Astrocyte of the hippocampus (primary cell): ENCODE measurements around the gene SUPT5H.

Experiments
- DNase-seq: peaks from one replicate; pipeline ENCODE4 v3.0.0; 2011; ENCODE audit warnings: low read depth, low spot score

SUPT5H gene

DNA sequence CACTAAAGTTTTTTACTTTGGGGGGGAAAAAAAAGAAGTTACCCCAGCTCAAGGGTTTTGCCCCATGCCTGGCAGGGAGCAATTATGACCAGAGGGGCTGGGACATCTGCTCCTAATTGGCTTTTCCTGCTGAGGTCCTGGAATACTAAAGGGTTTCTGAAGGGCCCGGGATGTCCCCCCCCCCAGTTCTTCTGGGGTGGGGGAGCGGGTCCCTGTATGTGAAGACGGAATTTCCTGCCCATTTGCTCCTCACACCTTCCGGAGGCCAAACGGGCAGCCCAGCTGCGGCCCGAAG is 52.3 kb downstream of the SUPT5H start:
- DNase-seq = no peak

DNA sequence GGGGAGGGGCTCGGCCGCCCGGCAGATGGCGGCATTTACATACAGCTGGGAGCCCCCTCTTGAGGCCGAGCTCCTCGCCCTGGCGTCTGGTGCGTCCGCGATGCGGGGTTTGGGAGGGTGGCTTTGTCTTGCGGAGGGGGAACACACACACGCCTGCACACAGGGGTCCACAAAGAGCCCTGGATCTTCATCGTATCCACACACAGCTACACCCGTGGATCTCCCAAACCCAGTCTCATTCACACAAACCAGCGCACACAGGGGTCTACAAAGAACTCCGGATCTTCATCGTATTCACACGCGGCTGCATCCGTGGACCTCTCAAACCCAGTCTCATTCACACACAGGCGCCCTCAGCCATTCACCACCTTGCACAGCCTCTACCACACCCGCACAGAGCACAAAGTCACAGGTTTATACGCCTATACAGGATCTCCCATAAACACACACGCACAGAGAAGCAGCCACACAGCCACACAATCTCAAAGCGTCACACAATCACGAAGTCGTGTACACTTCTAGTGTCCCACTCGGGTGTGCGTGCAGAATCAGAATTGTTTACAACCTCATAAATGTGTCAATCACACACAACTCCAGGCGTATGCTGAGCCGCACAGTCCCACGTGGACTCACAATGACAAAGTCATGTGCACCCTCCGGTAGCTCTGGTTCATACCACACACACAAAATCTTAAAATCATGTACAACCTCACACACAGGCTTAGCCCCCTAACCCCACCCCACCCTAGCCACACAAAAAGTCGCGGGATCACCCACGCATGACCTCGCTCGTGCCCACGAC is 52.8 kb downstream of the SUPT5H start:
- peak; percentile 53 for DNase-seq

- DNase-seq = peak; percentile 48
Observed at GRCh38 chr19:39498798-39499642, 53.6 kb downstream of the SUPT5H start, which contains the start of gene DLL3. Gene DLL3, plus strand, starts transcription at chr19:39498947. Its CDS starts 28 bp downstream, at chr19:39498975.

- no peak for DNase-seq
Observed at GRCh38 chr19:39499932-39500331, 54.5 kb downstream of the SUPT5H start.

- no peak for DNase-seq
Observed at GRCh38 chr19:39500543-39500942, 55.2 kb downstream of the SUPT5H start.

GRCh38 chr19:39501340-39501739 is 56.0 kb downstream of the SUPT5H start:
- no peak for DNase-seq

- peak; percentile 84 for DNase-seq
Observed at GRCh38 chr19:39502640-39503417, 57.4 kb downstream of the SUPT5H start.

DNA sequence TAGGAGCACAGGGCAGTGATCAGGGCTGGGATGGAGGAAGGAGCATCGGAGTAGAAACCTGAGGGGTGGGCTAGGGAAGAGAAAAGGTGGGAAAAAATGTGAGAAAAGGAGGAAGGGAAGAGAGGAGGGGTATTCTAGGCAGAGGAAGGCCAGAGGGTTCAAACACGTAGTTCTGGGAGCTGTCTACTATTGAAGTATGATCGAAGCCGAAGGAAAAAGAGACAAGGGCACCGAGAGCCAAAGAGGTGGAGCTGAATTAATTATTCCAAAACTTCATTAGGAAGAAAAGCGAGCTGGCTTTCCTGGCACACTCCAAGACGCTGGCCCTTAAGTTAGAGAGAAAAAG is 61.2 kb downstream of the SUPT5H start:
- DNase-seq = no peak

GRCh38 chr19:39506944-39507714 is 61.7 kb downstream of the SUPT5H start:
- DNase-seq = peak; percentile 90

GRCh38 chr19:39507715-39508364 is 62.5 kb downstream of the SUPT5H start:
- no peak for DNase-seq

DNA sequence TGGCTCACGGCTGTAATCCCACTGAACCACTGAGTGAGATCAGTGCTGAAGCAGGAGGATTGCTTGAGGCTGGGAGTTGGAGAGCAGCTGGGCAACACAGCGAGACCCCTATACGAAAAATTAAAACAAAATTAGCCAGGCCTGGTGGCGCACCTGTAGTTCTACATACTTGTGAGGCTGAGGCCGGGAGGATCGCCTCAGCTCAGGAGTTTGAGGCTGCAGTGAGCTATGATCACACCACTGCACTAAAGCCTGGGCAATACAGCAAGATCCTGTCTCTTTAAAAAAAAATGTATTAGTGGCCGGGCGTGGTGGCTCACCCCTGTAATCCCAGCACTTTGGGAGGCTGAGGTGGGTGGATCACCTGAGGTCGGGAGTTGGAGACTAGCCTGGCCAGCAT is 63.2 kb downstream of the SUPT5H start:
- no peak for DNase-seq

DNA sequence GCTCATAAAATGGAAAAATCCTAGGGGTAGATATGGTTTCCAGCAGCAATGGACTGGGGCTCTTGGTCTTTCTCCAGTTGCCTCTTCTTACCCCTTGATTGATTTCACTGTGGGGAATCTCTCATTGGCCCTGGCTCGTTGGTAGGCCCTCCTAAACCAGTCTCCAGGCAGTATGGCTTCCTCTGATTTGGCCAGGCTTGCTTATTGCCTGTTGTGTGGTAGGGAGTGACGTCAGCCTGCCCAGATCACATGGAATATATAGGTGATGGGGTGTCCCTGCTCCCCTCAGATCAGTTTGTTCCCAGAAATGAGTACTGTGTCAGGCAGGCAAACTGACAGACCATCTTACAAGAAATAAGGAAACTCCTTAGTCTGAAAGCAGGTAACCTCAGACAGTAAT is 63.9 kb downstream of the SUPT5H start:
- DNase-seq = no peak

- no peak for DNase-seq
Observed at GRCh38 chr19:39512988-39513387, 67.6 kb downstream of the SUPT5H start.

DNA sequence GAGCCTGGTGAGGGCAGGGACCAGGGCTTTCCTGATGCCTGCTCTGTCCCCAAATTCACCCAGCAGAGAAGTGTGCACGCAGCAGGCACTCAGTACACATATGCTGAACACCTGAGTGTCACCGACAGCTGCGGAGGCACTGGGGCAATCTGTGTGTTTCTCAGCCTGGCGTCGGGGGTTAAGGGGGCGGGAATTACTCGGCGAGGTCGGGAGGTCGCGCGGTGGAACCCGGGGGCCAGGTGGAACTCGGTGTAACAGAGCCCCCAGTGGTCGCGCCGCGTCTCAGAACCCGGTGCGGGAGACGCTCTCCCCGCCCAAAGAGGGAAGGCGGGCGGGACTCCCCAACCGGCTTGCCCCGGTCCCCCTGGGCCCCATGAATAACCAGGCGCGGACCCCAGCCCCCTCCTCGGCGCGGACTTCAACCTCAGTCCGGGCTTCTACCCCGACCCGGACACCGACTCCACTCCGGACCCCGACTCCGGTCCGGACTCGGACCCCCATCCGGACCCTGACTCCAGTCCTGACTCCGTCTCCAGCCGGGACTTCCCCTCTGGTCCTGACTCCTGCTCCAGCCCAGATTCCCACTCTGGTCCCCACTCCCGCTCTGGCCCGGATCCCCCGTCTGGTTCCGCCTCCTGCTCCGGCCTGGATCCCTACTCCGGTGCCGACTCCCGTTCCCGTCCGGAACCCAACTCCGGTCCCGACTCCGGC is 69.6 kb downstream of the SUPT5H start, which contains the start of gene SELENOV:
SELENOV (plus strand) TSS at position 300 of the 711 bp plus-strand sequence; CDS start at position 374, 74 bp downstream.
- peak; percentile 28 for DNase-seq

- DNase-seq = no peak
Observed at GRCh38 chr19:39515551-39516191, 70.3 kb downstream of the SUPT5H start.

- DNase-seq = no peak
Observed at GRCh38 chr19:39516270-39516669, 70.9 kb downstream of the SUPT5H start.

GRCh38 chr19:39517432-39517831 is 72.0 kb downstream of the SUPT5H start:
- DNase-seq = no peak

- DNase-seq = no peak
Observed at GRCh38 chr19:39518458-39518857, 73.1 kb downstream of the SUPT5H start.

- no peak for DNase-seq
Observed at GRCh38 chr19:39518975-39519374, 73.6 kb downstream of the SUPT5H start.
